ENCODE data around the gene KIAA0513. TPM values are rescaled to one million over a fixed set of nuclear protein-coding genes. Genes with fewer than 3 reads are reported as not detected.

KIAA0513 gene
- total RNA-seq, 1 experiment from 2014 or later, result 8.7 TPM

DNA sequence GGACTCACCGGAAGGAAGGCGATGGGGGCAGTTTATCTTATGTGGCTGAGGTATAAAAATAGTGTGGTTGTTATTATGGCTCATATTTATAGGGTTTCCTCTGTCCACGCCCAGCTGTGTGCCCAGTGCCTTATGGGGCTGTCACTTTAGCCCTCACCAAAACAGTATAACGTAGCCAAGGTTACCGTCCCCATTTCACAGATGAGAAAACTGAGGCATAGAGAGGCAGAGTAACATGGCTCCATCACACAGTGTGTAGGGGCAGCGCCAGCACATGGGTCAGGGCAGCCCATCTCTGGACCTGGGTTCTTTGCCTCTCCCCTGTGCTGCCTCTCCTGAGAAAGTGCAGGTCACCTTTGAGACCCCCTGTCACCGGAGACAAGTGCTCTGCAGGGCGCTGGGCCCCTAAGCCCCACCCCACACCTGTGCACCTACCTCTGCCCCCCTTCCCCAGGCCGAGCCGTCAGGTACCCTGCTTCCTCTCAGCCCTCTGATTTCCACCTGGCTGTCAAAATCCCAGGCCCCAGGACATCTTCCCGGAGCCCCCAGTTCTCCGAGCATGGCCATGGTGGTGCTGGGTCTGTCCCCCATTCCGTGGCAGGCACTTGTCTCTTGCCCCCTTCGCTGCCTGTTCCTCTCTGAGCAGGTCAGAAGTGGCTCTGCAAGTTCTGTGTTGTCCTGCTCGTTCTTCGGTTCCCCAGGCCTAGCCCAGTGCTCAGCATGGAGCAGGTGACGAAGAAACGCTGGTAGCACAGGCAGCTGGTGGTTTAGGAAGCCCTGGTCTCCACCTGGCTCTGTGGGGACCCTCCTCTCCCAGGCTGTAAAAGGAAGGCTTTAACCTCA lies 7.2 kb downstream of the KIAA0513 start:
- in situ Hi-C loops (cut with HindIII; ENCODE audit: low pct_unique_long_range_greater_than_20kb, low sequenced_read_pairs), result no loop called here
- Histone ChIP-seq H3K36me3 (ENCODE audit: control insufficient read depth, insufficient read depth, low read length) (no peaks in the 10 kb centered on the region), H3K4me1 (ENCODE audit: control insufficient read depth, insufficient read depth, low read length) (peaks cover under 1% of the 10 kb centered on the region; the same call in 1 of the 2 replicates), H3K4me3 (ENCODE audit: low read depth in 2 of 2, low read length in 2 of 2) (no peak overlapping the region), H3K9me3 (ENCODE audit: control insufficient read depth, insufficient read depth, low read depth, low read length) (no peaks in the 10 kb centered on the region), H3K27ac (ENCODE audit: low read length) (no peak overlapping the region), H3K27me3 (ENCODE audit: control insufficient read depth, insufficient read depth, low read length) (no peaks in the 10 kb centered on the region)
- intact Hi-C loops (cut with micrococcal nuclease; ENCODE audit: unreplicated experiment), result no loop called here
- CTCF ChIA-PET, result no interaction called here
- POLR2A ChIA-PET, result no interaction called here
- peak; percentile 58; the same call in 1 of the 2 replicates for ATAC-seq
- TF ChIP-seq, protein P1, sequence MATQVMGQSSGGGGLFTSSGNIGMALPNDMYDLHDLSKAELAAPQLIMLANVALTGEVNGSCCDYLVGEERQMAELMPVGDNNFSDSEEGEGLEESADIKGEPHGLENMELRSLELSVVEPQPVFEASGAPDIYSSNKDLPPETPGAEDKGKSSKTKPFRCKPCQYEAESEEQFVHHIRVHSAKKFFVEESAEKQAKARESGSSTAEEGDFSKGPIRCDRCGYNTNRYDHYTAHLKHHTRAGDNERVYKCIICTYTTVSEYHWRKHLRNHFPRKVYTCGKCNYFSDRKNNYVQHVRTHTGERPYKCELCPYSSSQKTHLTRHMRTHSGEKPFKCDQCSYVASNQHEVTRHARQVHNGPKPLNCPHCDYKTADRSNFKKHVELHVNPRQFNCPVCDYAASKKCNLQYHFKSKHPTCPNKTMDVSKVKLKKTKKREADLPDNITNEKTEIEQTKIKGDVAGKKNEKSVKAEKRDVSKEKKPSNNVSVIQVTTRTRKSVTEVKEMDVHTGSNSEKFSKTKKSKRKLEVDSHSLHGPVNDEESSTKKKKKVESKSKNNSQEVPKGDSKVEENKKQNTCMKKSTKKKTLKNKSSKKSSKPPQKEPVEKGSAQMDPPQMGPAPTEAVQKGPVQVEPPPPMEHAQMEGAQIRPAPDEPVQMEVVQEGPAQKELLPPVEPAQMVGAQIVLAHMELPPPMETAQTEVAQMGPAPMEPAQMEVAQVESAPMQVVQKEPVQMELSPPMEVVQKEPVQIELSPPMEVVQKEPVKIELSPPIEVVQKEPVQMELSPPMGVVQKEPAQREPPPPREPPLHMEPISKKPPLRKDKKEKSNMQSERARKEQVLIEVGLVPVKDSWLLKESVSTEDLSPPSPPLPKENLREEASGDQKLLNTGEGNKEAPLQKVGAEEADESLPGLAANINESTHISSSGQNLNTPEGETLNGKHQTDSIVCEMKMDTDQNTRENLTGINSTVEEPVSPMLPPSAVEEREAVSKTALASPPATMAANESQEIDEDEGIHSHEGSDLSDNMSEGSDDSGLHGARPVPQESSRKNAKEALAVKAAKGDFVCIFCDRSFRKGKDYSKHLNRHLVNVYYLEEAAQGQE (IDR thresholded peaks at IDR 0.05; ENCODE audit: insufficient read depth in 1 of 2, low read depth in 2 of 2, low read length in 1 of 2), result no peak
- TF ChIP-seq SIN3A (IDR thresholded peaks at IDR 0.05; ENCODE audit: borderline replicate concordance, insufficient read depth, low read depth, low read length) (no peak), TCF7L2 (IDR thresholded peaks at IDR 0.05; ENCODE audit: low read depth, low read length) (no peak), POLR2AphosphoS5 (IDR thresholded peaks at IDR 0.05; ENCODE audit: low read depth, low read length) (no peak)
- TF ChIP-seq, protein P2, sequence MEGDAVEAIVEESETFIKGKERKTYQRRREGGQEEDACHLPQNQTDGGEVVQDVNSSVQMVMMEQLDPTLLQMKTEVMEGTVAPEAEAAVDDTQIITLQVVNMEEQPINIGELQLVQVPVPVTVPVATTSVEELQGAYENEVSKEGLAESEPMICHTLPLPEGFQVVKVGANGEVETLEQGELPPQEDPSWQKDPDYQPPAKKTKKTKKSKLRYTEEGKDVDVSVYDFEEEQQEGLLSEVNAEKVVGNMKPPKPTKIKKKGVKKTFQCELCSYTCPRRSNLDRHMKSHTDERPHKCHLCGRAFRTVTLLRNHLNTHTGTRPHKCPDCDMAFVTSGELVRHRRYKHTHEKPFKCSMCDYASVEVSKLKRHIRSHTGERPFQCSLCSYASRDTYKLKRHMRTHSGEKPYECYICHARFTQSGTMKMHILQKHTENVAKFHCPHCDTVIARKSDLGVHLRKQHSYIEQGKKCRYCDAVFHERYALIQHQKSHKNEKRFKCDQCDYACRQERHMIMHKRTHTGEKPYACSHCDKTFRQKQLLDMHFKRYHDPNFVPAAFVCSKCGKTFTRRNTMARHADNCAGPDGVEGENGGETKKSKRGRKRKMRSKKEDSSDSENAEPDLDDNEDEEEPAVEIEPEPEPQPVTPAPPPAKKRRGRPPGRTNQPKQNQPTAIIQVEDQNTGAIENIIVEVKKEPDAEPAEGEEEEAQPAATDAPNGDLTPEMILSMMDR (IDR thresholded peaks at IDR 0.05), result no peak
- no TSS peak for BruUV-seq (replicated peaks)
- DNase-seq (ENCODE audit: low read depth, low spot score), result no peak

DNA sequence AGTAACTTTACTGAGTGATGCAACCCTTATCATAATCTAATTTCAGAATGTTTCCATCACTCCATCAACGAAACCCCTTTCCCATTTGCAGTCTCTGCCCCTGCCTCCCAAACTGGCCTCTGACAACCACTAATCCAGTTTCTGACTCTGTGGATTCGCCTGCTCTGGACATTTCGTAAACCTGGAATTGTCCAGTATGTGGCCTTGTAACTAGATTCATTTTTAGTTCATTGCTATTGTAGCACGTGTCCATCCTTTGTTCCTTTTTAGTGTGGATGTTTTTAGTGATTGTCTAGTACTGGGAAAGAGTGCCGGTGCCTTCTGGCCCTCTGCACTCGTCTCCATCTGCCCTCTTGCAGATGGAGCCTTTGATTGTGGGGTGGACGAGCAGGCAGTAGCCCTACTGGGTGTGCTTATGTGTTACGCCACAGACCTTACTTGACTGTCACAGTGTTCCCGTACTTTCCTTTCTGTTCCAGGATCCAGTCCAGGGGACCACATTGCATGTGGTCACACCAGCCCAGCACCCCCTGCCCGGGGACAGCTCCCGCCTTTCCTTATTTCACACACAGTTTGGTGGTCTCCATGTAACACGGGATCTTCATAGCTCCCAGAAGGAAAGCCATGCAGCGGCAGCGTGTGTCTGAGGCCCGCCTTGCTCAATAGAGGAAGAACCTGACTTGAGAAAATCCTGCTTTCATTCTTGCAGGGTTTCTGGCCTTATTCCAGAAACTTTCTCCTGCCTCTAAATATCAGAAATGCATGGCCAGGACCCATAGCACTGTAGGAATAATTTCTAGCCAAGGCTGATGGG lies 8.8 kb downstream of the KIAA0513 start:
- Histone ChIP-seq H3K4me1 (ENCODE audit: control insufficient read depth, insufficient read depth, low read length) (no peaks in the 10 kb centered on the region; the same call in 1 of the 2 replicates), H3K9me3 (ENCODE audit: control insufficient read depth, insufficient read depth, low read depth, low read length) (no peaks in the 10 kb centered on the region), H3K27me3 (ENCODE audit: control insufficient read depth, insufficient read depth, low read length) (no peaks in the 10 kb centered on the region), H3K27ac (ENCODE audit: low read length) (no peak overlapping the region; the same call in 1 of the 2 replicates), H3K36me3 (ENCODE audit: control insufficient read depth, insufficient read depth, low read length) (no peaks in the 10 kb centered on the region), H3K4me3 (ENCODE audit: low read depth in 2 of 2, low read length in 2 of 2) (no peak overlapping the region)
- DNase-seq (ENCODE audit: low read depth, low spot score) (no peak), ATAC-seq (no peak)
- CTCF ChIA-PET, result no interaction called here
- in situ Hi-C loops (cut with HindIII; ENCODE audit: low pct_unique_long_range_greater_than_20kb, low sequenced_read_pairs) (no loop called here), intact Hi-C loops (cut with micrococcal nuclease; ENCODE audit: unreplicated experiment) (no loop called here)
- BruUV-seq (replicated peaks), result no TSS peak
- TF ChIP-seq, protein P1 (IDR thresholded peaks at IDR 0.05; ENCODE audit: insufficient read depth in 1 of 2, low read depth in 2 of 2, low read length in 1 of 2), result no peak
- TF ChIP-seq, protein P2 (IDR thresholded peaks at IDR 0.05), result no peak
- TF ChIP-seq POLR2AphosphoS5 (IDR thresholded peaks at IDR 0.05; ENCODE audit: low read depth, low read length) (no peak), SIN3A (IDR thresholded peaks at IDR 0.05; ENCODE audit: borderline replicate concordance, insufficient read depth, low read depth, low read length) (no peak), TCF7L2 (IDR thresholded peaks at IDR 0.05; ENCODE audit: low read depth, low read length) (no peak)
- POLR2A ChIA-PET, result no interaction called here
